IMR-90 (cell line): ENCODE data around the gene SGK1. TPM values are rescaled to one million over a fixed set of nuclear protein-coding genes. Genes with fewer than 3 reads are reported as not detected.

Experiments
- ATAC-seq: fragments of 200-7000 bp; cut with Tn5 transposase; 2 replicates; pipeline ENCODE4 v1.9.1; 2020; ENCODE audit warnings: low read depth, mild to moderate bottlenecking, moderate library complexity
- BruUV-seq: library from RNA; stranded (reverse); fragments of 400-500 nt; replicated peaks from 2 replicates; lab custom pipeline; 2021; lab: Mats Ljungman, UMichigan
- CTCF ChIA-PET: fragments of 300-600 bp; formaldehyde crosslinking; extraction: SDS; loops from one replicate; lab custom pipeline; 2021; ENCODE audit warnings: antibody characterized with exemption; lab: Yijun Ruan, JAX
- POLR2A ChIA-PET: fragments of 300-600 bp; sonication (Branson Sonifier 250); formaldehyde crosslinking; loops from one replicate; lab custom pipeline; 2022; ENCODE audit warnings: antibody characterized with exemption; ENCODE audit not compliant: unreplicated experiment; lab: Charles Lee
- DNase-seq: peaks from one replicate; pipeline ENCODE4 v3.0.0; 2013
- H2AFZ ChIP-seq: replicated peaks from 2 replicates; pipeline ENCODE3; 2013; ENCODE audit warnings: low read length, mild to moderate bottlenecking; ENCODE audit not compliant: poor library complexity
- H2AK5ac ChIP-seq: 2 replicates; pipeline ENCODE4 v1.6.1; 2013; ENCODE audit warnings: low read depth, low read length, inconsistent platforms
- H2AK9ac ChIP-seq: replicated peaks from 2 replicates; pipeline ENCODE3; 2013; ENCODE audit warnings: mild to moderate bottlenecking, low read depth, low read length, moderate library complexity; ENCODE audit not compliant: poor library complexity
- H2BK120ac ChIP-seq: 2 replicates; pipeline ENCODE4 v1.6.1; 2013; ENCODE audit warnings: low read depth, low read length, inconsistent platforms
- H2BK15ac ChIP-seq: 3 replicates; pipeline ENCODE4 v1.6.1; 2013; ENCODE audit warnings: low read depth, low read length, inconsistent platforms
- H2BK20ac ChIP-seq: 2 replicates; pipeline ENCODE4 v1.6.1; 2013; ENCODE audit warnings: low read depth, mild to moderate bottlenecking, inconsistent platforms, low read length, moderate library complexity
- H2BK5ac ChIP-seq: 2 replicates; pipeline ENCODE4 v1.6.1; 2013; ENCODE audit warnings: mild to moderate bottlenecking, low read depth, low read length, inconsistent platforms; ENCODE audit not compliant: poor library complexity, severe bottlenecking
- H3K14ac ChIP-seq: replicated peaks from 2 replicates; pipeline ENCODE4 v1.6.1; 2013; ENCODE audit warnings: low read depth, low read length, inconsistent platforms
- H3K18ac ChIP-seq: 2 replicates; pipeline ENCODE4 v1.6.1; 2013; ENCODE audit warnings: low read depth, low read length, control low read depth
- H3K23ac ChIP-seq: 2 replicates; pipeline ENCODE4 v1.6.1; 2013; ENCODE audit warnings: low read depth, low read length, inconsistent platforms
- H3K27ac ChIP-seq: 2 replicates; pipeline ENCODE4 v1.5.1; 2013; ENCODE audit warnings: mild to moderate bottlenecking, control low read depth, low read length; ENCODE audit not compliant: insufficient read depth
- H3K27me3 ChIP-seq: 2 replicates; pipeline ENCODE4 v1.6.1; 2013; ENCODE audit warnings: low read length; ENCODE audit not compliant: control insufficient read depth, insufficient read depth
- H3K36me3 ChIP-seq: 2 replicates; pipeline ENCODE4 v1.6.1; 2013; ENCODE audit warnings: low read length, mixed read lengths; ENCODE audit not compliant: control insufficient read depth, insufficient read depth
- H3K4ac ChIP-seq: 2 replicates; pipeline ENCODE4 v1.6.1; 2013; ENCODE audit warnings: low read depth, low read length, inconsistent platforms
- H3K4me1 ChIP-seq: 2 replicates; pipeline ENCODE4 v1.6.1; 2013; ENCODE audit warnings: low read length, mixed read lengths; ENCODE audit not compliant: control insufficient read depth, insufficient read depth
- H3K4me2 ChIP-seq: 2 replicates; pipeline ENCODE4 v1.6.1; 2013; ENCODE audit warnings: low read depth, mild to moderate bottlenecking, control low read depth, low read length, moderate library complexity
- H3K4me3 ChIP-seq: 2 replicates; pipeline ENCODE4 v1.5.1; 2013; ENCODE audit warnings: low read depth, mild to moderate bottlenecking, control low read depth, low read length, moderate library complexity; ENCODE audit not compliant: insufficient read depth
- H3K56ac ChIP-seq: 2 replicates; pipeline ENCODE4 v1.6.1; 2013; ENCODE audit warnings: low read length, inconsistent platforms; ENCODE audit not compliant: insufficient read depth; ENCODE audit errors: extremely low read depth
- H3K79me1 ChIP-seq, 2 experiments: 2 replicates each; pipeline ENCODE4 v1.6.1; 2013; ENCODE audit warnings: low read length in 2 of 2, inconsistent platforms in 1 of 2, low read depth in 1 of 2
- H3K9ac ChIP-seq: 2 replicates; pipeline ENCODE4 v1.6.1; 2013; ENCODE audit warnings: low read depth, low read length, control low read depth
- H3K9me1 ChIP-seq: 2 replicates; pipeline ENCODE4 v1.6.1; 2013; ENCODE audit warnings: low read length, inconsistent platforms; ENCODE audit not compliant: insufficient read depth
- H3K9me3 ChIP-seq: 2 replicates; pipeline ENCODE4 v1.6.1; 2013; ENCODE audit warnings: low read length; ENCODE audit not compliant: control insufficient read depth, insufficient read depth
- H4K20me1 ChIP-seq: 2 replicates; pipeline ENCODE4 v1.6.1; 2013; ENCODE audit warnings: low read length, inconsistent platforms; ENCODE audit not compliant: insufficient read depth
- H4K5ac ChIP-seq: 2 replicates; pipeline ENCODE4 v1.6.1; 2013; ENCODE audit warnings: mild to moderate bottlenecking, low read depth, low read length, control low read depth
- H4K8ac ChIP-seq, 2 experiments: 2 replicates each; pipeline ENCODE4 v1.6.1; 2013; ENCODE audit warnings: low read depth in 2 of 2, low read length in 2 of 2, control low read depth in 1 of 2, inconsistent platforms in 1 of 2
- H4K91ac ChIP-seq: 2 replicates; pipeline ENCODE4 v1.6.1; 2013; ENCODE audit warnings: low read depth, low read length, inconsistent platforms; ENCODE audit not compliant: insufficient read depth
- BHLHE40 ChIP-seq: fragments of 150-350 bp; IDR thresholded peaks from 2 replicates; pipeline ENCODE4 v1.6.1; 2016; ENCODE audit warnings: mild to moderate bottlenecking, low read depth, low read length
- CHD1 ChIP-seq: IDR thresholded peaks from 2 replicates; pipeline ENCODE4 v1.6.1; 2012; ENCODE audit warnings: low read depth, low read length, improper control_type of control experiment
- FOS ChIP-seq: fragments of 150-350 bp; IDR thresholded peaks from 2 replicates; pipeline ENCODE4 v1.6.1; 2016; ENCODE audit warnings: low read depth, low read length
- MAFK ChIP-seq: IDR thresholded peaks from 2 replicates; pipeline ENCODE4 v1.6.1; 2012; ENCODE audit warnings: low read depth, low read length, improper control_type of control experiment
- NFE2L2 ChIP-seq: fragments of 150-350 bp; IDR thresholded peaks from 2 replicates; pipeline ENCODE4 v1.6.1; 2016; ENCODE audit warnings: low read depth, mild to moderate bottlenecking, low read length
- USF2 ChIP-seq: fragments of 150-350 bp; IDR thresholded peaks from 2 replicates; pipeline ENCODE4 v1.6.1; 2017; ENCODE audit warnings: mild to moderate bottlenecking, antibody characterized with exemption, low read length, low read depth
- WGBS, 2 experiments: methylation state at CpG; one replicate each; pipeline versions ENCODE4 v1.1.5 to v1.1.7; 2013; ENCODE audit warnings: missing lambda C conversion rate in 2 of 2; ENCODE audit not compliant: insufficient read length in 1 of 2; ENCODE audit errors: extremely low coverage in 2 of 2; 5-methylcytosine and 5-hydroxymethylcytosine counted together
- dilution Hi-C: fragments of 300-500 bp; cut with HindIII; formaldehyde crosslinking; loops from one replicate; pipeline ENCODE4 v1.14.3; 2018; ENCODE audit warnings: low sequenced_read_pairs; ENCODE audit not compliant: unreplicated experiment
- in situ Hi-C: fragments of 300-500 bp; cut with MboI; formaldehyde crosslinking; loops from 3 replicates; pipeline ENCODE4 v1.14.3; 2019; ENCODE audit warnings: low sequenced_read_pairs, inconsistent platforms, mixed read lengths
- intact Hi-C: fragments of 100-400 bp; cut with micrococcal nuclease; formaldehyde crosslinking; loops from 2 replicates; pipeline ENCODE4 v1.10.0; 2022
- polyA plus RNA-seq, 3 experiments: library from polyadenylated mRNA; depleted of rRNA; stranded (reverse); fragments of >200 nt; gene quantifications; 2 replicates each; pipeline ENCODE4 v1.2.3, GENCODE V29; 2012; ENCODE audit warnings: low replicate concordance in 1 of 3
- total RNA-seq: library from RNA; depleted of rRNA; stranded (reverse); fragments of >200 nt; gene quantifications from 2 replicates; pipeline ENCODE4 v1.2.3, GENCODE V29; 2012

SGK1 gene
- total and polyA plus RNA-seq, 2 of the 4 experiments (the other 2 are of a cell fraction): 121 to 255 TPM

- H3K4me3 ChIP-seq: no peak overlapping the region
- H3K9me3 ChIP-seq: no peaks in the 10 kb centered on the region
- dilution Hi-C loops (no loop called here), in situ Hi-C loops (no loop called here), intact Hi-C loops (loop anchor here (2.0 kb wide), 1 partner anchor 818 kb away; no protein-coding TSS in a partner anchor)
- BruUV-seq: no TSS peak
- H2BK15ac ChIP-seq: no peak overlapping the region
- no peak overlapping the region for H4K91ac ChIP-seq
- H3K14ac ChIP-seq: no peak overlapping the region
- H3K27ac ChIP-seq: no peak overlapping the region
- H4K8ac ChIP-seq: no peak overlapping the region
- no peaks in the 10 kb centered on the region; the same call in 1 of the 2 replicates for H3K4me1 ChIP-seq
- no peaks in the 10 kb centered on the region for H3K79me1 ChIP-seq
- H3K56ac ChIP-seq: no peak overlapping the region
- H2AK5ac ChIP-seq: no peak overlapping the region
- H4K5ac ChIP-seq: no peak overlapping the region
- H3K4me2 ChIP-seq: no peak overlapping the region
- no peak overlapping the region for H3K9ac ChIP-seq
- H3K18ac ChIP-seq: no peak overlapping the region
- H3K9me1 ChIP-seq: no peaks in the 10 kb centered on the region; the same call in 1 of the 2 replicates
- no peaks in the 10 kb centered on the region for H3K27me3 ChIP-seq
- H3K36me3 ChIP-seq: no peaks in the 10 kb centered on the region
- no peak overlapping the region for H2AFZ ChIP-seq
- DNase-seq: no peak
- H4K20me1 ChIP-seq: no peaks in the 10 kb centered on the region
- POLR2A ChIA-PET: no interaction called here
- no peak overlapping the region for H2BK5ac ChIP-seq
- TF ChIP-seq CHD1 (no peak), MAFK (no peak), USF2 (no peak), BHLHE40 (no peak), NFE2L2 (no peak), FOS (no peak)
- CTCF ChIA-PET: interaction anchor here (1.2 to 1.6 kb wide), 4 partner anchors 10 to 818 kb away, joined by 3 to 8 read pairs (median 6); no protein-coding TSS in a partner anchor
- no peak overlapping the region for H2BK20ac ChIP-seq
- no peak overlapping the region for H2AK9ac ChIP-seq
- WGBS, 2 experiments: no CpG with 5 or more reads among the region's 1 CpG
- no peak for ATAC-seq
- no peak overlapping the region for H3K4ac ChIP-seq
- H2BK120ac ChIP-seq: no peak overlapping the region
- H3K23ac ChIP-seq: no peak overlapping the region
Observed at GRCh38 chr6:134122775-134123174, 195.1 kb downstream of the SGK1 start.
